SJSA1 (cell line): ENCODE data around the gene ROR1. TPM values are rescaled to one million over a fixed set of nuclear protein-coding genes. Genes with fewer than 3 reads are reported as not detected.

Source experiments
- DNase-seq, 2 experiments: peaks; one replicate each; pipeline ENCODE4 v3.0.0-alpha.2; 2015 to 2020; ENCODE audit warnings: low spot score in 2 of 2, low read depth in 1 of 2
- H3K27ac ChIP-seq: fragments of 250-450 bp; sonication (Bioruptor Pico); 2 replicates; pipeline ENCODE4 v1.5.1; 2020; ENCODE audit warnings: mild to moderate bottlenecking, moderate library complexity
- H3K27me3 ChIP-seq: fragments of 250-450 bp; sonication (Bioruptor Pico); replicated peaks from 2 replicates; pipeline ENCODE4 v1.5.1; 2020; ENCODE audit warnings: mild to moderate bottlenecking, moderate library complexity
- H3K36me3 ChIP-seq: fragments of 250-450 bp; sonication (Bioruptor Pico); 2 replicates; pipeline ENCODE4 v1.5.1; 2020; ENCODE audit warnings: mild to moderate bottlenecking
- H3K4me1 ChIP-seq: fragments of 250-450 bp; sonication (Bioruptor Pico); replicated peaks from 2 replicates; pipeline ENCODE4 v1.6.1; 2021; ENCODE audit warnings: mild to moderate bottlenecking
- H3K4me3 ChIP-seq: fragments of 250-450 bp; sonication (Bioruptor Pico); 2 replicates; pipeline ENCODE4 v1.5.1; 2020; ENCODE audit warnings: mild to moderate bottlenecking
- H3K9me3 ChIP-seq: fragments of 250-450 bp; sonication (Bioruptor Pico); replicated peaks from 2 replicates; pipeline ENCODE4 v1.5.1; 2020; ENCODE audit warnings: mild to moderate bottlenecking
- total RNA-seq: library from RNA; depleted of rRNA; stranded (reverse); fragments of >200 nt; shearing (Covaris generic); gene quantifications from 2 replicates; pipeline ENCODE4 v1.2.3, GENCODE V29; 2014

The ROR1 gene
- total RNA-seq, 1 experiment from 2014 or later: 19.7 TPM

- H3K27me3 ChIP-seq: no peaks in the 10 kb centered on the region
- H3K4me3 ChIP-seq: no peak overlapping the region
- H3K9me3 ChIP-seq: 0 out of 2 replicates have a peak, but pooled peaks cover 1% of the 10 kb centered on the region
- peaks cover 18% of the 10 kb centered on the region for H3K4me1 ChIP-seq
- no peak for DNase-seq
- H3K27ac ChIP-seq: no peak overlapping the region
- no peaks in the 10 kb centered on the region for H3K36me3 ChIP-seq
Measured at GRCh38 chr1:63980740-63981407, 207.1 kb downstream of the ROR1 start.

GRCh38 chr1:63981408-63981773 is 207.6 kb downstream of the ROR1 start:
- H3K27me3 ChIP-seq: no peaks in the 10 kb centered on the region
- H3K36me3 ChIP-seq: no peaks in the 10 kb centered on the region
- no peak for DNase-seq
- H3K9me3 ChIP-seq: no peaks in the 10 kb centered on the region
- no peak overlapping the region for H3K4me3 ChIP-seq
- peaks cover 16% of the 10 kb centered on the region for H3K4me1 ChIP-seq
- H3K27ac ChIP-seq: no peak overlapping the region

GRCh38 chr1:63982201-63982600 is 208.4 kb downstream of the ROR1 start:
- Histone ChIP-seq H3K27ac (no peak overlapping the region), H3K4me3 (no peak overlapping the region), H3K27me3 (no peaks in the 10 kb centered on the region), H3K36me3 (no peaks in the 10 kb centered on the region), H3K4me1 (peaks cover 20% of the 10 kb centered on the region), H3K9me3 (no peaks in the 10 kb centered on the region)
- DNase-seq: no peak

GRCh38 chr1:63983391-63984256 is 209.8 kb downstream of the ROR1 start:
- H3K27ac ChIP-seq: no peak overlapping the region
- DNase-seq: no peak

DNA sequence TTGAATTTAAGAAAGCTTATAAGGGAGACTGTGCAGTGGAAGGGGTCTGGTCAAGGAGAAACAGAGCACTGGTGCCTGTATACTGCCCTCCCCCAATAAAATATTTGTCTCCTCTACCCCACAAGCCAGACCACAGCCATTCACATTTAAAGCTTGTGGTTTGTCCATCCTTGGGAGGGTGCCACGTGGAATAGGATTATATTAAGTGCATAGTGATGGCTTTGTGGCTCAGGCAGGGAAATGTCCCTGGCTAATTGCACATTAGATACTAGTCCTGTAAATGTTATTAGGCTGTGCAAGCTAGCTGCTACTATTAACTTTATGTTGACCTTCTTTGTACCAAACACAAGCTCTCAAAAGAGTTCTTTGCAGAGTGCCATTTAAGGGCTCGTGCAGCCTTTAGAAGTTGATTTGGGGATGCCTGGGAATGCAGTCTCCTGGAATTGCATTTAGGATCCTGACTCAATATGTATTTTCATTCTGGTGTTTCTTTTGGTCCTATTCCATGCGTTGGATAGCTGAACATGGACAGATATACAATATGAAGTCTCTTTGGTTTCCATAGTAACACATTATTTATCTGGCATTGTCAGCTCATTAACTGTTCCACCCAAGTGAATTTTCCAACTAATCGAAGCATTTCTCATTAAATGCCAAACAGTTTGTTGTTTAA is 210.6 kb downstream of the ROR1 start:
- H3K27me3 ChIP-seq: no peaks in the 10 kb centered on the region
- no peaks in the 10 kb centered on the region for H3K9me3 ChIP-seq
- DNase-seq: peak in 1 of 2 experiments; percentile 37
- no peak overlapping the region for H3K27ac ChIP-seq
- no peaks in the 10 kb centered on the region for H3K36me3 ChIP-seq
- peaks cover 23% of the 10 kb centered on the region for H3K4me1 ChIP-seq
- no peak overlapping the region for H3K4me3 ChIP-seq

More at GRCh38 chr1:63983391-63984256, 209.8 kb downstream of the ROR1 start:
- Histone ChIP-seq H3K27me3 (no peaks in the 10 kb centered on the region), H3K36me3 (no peaks in the 10 kb centered on the region), H3K4me1 (peaks cover 26% of the 10 kb centered on the region), H3K4me3 (no peak overlapping the region), H3K9me3 (no peaks in the 10 kb centered on the region)

- no peak for DNase-seq
- Histone ChIP-seq H3K4me1 (peaks cover 23% of the 10 kb centered on the region), H3K27ac (no peak overlapping the region), H3K4me3 (no peak overlapping the region), H3K27me3 (no peaks in the 10 kb centered on the region), H3K9me3 (no peaks in the 10 kb centered on the region), H3K36me3 (no peaks in the 10 kb centered on the region)
Measured at GRCh38 chr1:63984930-63985290, 211.1 kb downstream of the ROR1 start.

DNA sequence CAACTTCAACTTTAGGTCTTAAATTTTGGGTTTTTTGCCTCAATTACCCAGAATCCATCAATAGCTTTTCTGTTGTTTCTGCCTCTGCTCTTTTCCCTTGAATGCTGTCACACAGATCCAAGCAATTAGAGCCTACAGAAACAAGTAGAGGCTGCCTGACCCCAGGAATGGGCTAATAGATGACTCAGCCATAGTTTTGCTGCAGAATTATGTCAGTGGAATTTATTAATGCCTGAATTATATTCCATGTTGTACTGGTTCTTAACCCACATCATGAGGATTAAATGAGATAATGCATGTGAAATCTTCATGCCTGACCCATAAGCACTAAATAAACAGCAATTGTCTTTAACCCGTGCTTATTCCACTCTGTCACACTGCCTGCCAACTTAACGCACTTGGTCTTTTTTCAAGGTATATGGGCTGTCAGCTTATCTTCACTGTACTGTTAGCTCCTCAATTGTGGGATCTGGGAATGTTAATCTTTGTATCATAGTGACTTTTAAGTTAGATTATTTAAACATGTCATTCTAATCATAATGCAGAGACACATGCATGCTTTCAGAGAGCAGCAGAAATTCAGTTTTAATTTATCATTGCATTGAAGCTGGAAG is 213.3 kb downstream of the ROR1 start:
- H3K4me1 ChIP-seq: peaks cover 23% of the 10 kb centered on the region
- no peaks in the 10 kb centered on the region for H3K36me3 ChIP-seq
- no peak overlapping the region for H3K27ac ChIP-seq
- no peaks in the 10 kb centered on the region for H3K27me3 ChIP-seq
- no peak for DNase-seq
- no peak overlapping the region for H3K4me3 ChIP-seq
- no peaks in the 10 kb centered on the region for H3K9me3 ChIP-seq

GRCh38 chr1:63987628-63988024 is 213.8 kb downstream of the ROR1 start:
- Histone ChIP-seq H3K27me3 (no peaks in the 10 kb centered on the region), H3K36me3 (no peaks in the 10 kb centered on the region), H3K4me3 (no peak overlapping the region), H3K27ac (no peak overlapping the region), H3K4me1 (peaks cover 23% of the 10 kb centered on the region), H3K9me3 (no peaks in the 10 kb centered on the region)
- no peak for DNase-seq

DNA sequence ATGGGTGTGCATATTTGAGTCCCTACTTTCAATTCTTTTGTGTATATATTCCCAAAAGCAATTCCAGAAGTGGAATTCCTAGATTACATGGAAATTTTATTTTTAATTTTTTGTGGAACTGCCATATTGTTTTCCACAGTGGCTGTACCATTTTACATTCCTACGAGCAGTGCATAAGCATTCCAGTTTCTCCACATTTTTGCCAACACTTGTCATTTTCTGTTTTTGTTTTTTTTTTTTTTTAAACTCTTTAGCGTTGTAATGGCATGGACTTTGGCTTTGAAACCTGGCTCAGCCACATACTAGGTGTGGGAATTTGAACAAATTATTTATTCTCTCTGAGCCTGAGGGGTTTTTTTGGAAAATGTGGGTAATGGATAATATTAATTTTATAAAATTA is 215.1 kb downstream of the ROR1 start:
- Histone ChIP-seq H3K27ac (no peak overlapping the region), H3K27me3 (no peaks in the 10 kb centered on the region), H3K9me3 (no peaks in the 10 kb centered on the region), H3K36me3 (no peaks in the 10 kb centered on the region), H3K4me3 (no peak overlapping the region), H3K4me1 (peaks cover 18% of the 10 kb centered on the region)
- DNase-seq: no peak

DNA sequence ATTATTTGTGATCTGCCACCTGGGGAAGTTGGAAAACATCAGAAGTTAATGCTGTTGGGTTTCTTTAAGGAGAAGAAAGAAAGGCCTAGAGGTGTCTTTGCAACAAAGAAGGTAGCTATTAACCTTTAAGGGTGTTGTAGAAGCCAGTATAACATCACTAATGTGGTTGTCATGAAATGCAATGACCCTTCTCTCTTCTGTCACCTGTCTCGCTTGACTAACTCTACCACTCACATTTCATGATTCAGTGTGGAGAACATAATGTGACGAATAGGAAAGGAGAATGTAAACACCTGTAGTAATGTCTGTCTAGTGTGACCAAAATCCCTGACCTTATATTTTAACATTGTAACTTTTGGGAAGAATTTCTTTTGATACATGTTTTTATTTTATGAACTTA is 217.9 kb downstream of the ROR1 start:
- H3K4me1 ChIP-seq: peaks cover 10% of the 10 kb centered on the region
- H3K4me3 ChIP-seq: no peak overlapping the region
- H3K9me3 ChIP-seq: no peaks in the 10 kb centered on the region
- DNase-seq: no peak
- no peak overlapping the region for H3K27ac ChIP-seq
- no peaks in the 10 kb centered on the region for H3K36me3 ChIP-seq
- H3K27me3 ChIP-seq: no peaks in the 10 kb centered on the region

DNA sequence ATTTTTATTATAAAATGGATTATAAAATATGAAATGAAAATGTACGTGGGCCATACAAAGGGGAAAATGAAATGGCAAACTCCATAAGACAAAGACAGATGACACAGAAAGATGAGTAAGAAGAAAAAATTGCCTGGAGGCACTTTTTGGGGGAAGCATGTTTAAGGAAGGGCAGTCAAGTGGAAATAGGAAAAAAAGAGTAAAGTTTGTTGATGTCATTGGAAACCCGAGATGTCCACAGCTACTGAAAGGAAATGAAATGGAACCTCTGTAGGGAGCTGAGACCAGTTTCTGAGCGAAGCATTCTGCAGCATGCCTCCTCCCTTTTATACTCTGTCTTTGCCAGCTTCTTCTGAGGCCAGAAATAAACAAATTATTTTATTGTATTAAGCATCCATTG is 226.2 kb downstream of the ROR1 start:
- peak in 1 of 2 experiments; percentile 43 for DNase-seq
- H3K4me1 ChIP-seq: peaks cover 24% of the 10 kb centered on the region
- H3K27me3 ChIP-seq: no peaks in the 10 kb centered on the region
- H3K4me3 ChIP-seq: no peak overlapping the region
- H3K27ac ChIP-seq: 0 out of 2 replicates have a peak overlapping the region, but pooled peaks have one; percentile 6
- no peaks in the 10 kb centered on the region for H3K36me3 ChIP-seq
- H3K9me3 ChIP-seq: no peaks in the 10 kb centered on the region

DNA sequence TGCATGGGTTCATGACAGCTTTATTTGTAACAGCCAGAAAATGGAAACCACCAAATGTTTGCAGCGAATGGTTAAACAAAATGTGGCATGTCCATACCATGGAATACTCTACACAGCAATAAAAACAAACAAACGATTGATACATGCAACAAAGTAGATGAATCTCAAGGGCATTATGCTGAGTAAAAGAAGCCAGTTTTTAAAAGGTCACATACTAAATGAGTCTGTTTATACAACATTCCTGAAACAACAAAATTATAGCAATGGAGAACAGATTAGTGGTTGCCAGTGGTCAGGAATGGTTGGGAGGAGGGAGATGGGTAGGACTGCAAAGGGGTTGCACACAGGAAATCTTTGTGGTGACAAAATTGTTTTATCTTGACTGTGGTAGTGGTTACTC is 227.2 kb downstream of the ROR1 start:
- Histone ChIP-seq H3K27me3 (no peaks in the 10 kb centered on the region), H3K9me3 (no peaks in the 10 kb centered on the region), H3K27ac (peak overlapping the region; percentile 22; the same call in 1 of the 2 replicates), H3K4me3 (no peak overlapping the region), H3K4me1 (peaks cover 26% of the 10 kb centered on the region), H3K36me3 (no peaks in the 10 kb centered on the region)
- peak; percentile 51 to 71 for DNase-seq

- H3K27ac ChIP-seq: no peak overlapping the region
- H3K4me3 ChIP-seq: no peak overlapping the region
- H3K27me3 ChIP-seq: no peaks in the 10 kb centered on the region
- H3K36me3 ChIP-seq: no peaks in the 10 kb centered on the region
- peaks cover 38% of the 10 kb centered on the region for H3K4me1 ChIP-seq
- no peaks in the 10 kb centered on the region for H3K9me3 ChIP-seq
- DNase-seq: no peak
Measured at GRCh38 chr1:64004451-64005025, 230.7 kb downstream of the ROR1 start.
